Upper lobe of left lung (tissue), 6 donors: ENCODE data around the gene ANGEL2. TPM values are rescaled to one million over a fixed set of nuclear protein-coding genes. Genes with fewer than 3 reads are reported as not detected.

Experiments used
- ATAC-seq, 2 donors: fragments of 200-7000 bp; cut with Tn5 transposase; one replicate each; pipeline ENCODE4 v1.9.1; 2022; ENCODE audit warnings: mild to moderate bottlenecking in 2 of 2, moderate library complexity in 2 of 2; ENCODE audit not compliant: low FRiP score in 2 of 2
- DNase-seq, 2 donors: peaks; one replicate each; pipeline ENCODE4 v3.0.0-alpha.2; 2019 to 2020
- H3K27ac ChIP-seq, 4 donors: fragments of 200-600 bp; sonication (generic); one replicate each; pipeline ENCODE4 v1.5.1; 2016 to 2019
- H3K27me3 ChIP-seq, 4 donors: fragments of 200-600 bp; sonication (generic); one replicate each; pipeline ENCODE4 v1.5.1; 2017 to 2019
- H3K36me3 ChIP-seq, 4 donors: fragments of 200-600 bp; sonication (generic); one replicate each; pipeline ENCODE4 v1.5.1; 2016 to 2019
- H3K4me1 ChIP-seq, 4 donors: fragments of 200-600 bp; sonication (generic); one replicate each; pipeline ENCODE4 v1.5.1; 2018 to 2019
- H3K4me3 ChIP-seq, 4 donors: fragments of 200-600 bp; sonication (generic); one replicate each; pipeline ENCODE4 v1.5.1; 2017 to 2019; ENCODE audit warnings: mild to moderate bottlenecking in 2 of 4, moderate library complexity in 1 of 4
- H3K9me3 ChIP-seq, 4 donors: fragments of 200-600 bp; sonication (generic); one replicate each; pipeline ENCODE4 v1.5.1; 2018 to 2019
- CTCF ChIP-seq, 6 experiments: fragments of 450-650 bp in 4 of 6; fragments of 200-600 bp in 2 of 6; sonication (generic) in 2 of 6; IDR thresholded peaks; one replicate each; pipeline ENCODE4 v1.5.1; 2016 to 2019; ENCODE audit warnings: antibody characterized with exemption in 6 of 6
- EP300 ChIP-seq, 4 donors: sonication (generic); formaldehyde crosslinking; IDR thresholded peaks; one replicate each; pipeline ENCODE4 v1.5.1; 2017; ENCODE audit warnings: antibody characterized with exemption in 4 of 4, control low read depth in 2 of 4
- POLR2A ChIP-seq, 4 donors: fragments of 450-650 bp; IDR thresholded peaks; one replicate each; pipeline ENCODE4 v1.5.1; 2016 to 2017; ENCODE audit warnings: antibody characterized with exemption in 4 of 4, mild to moderate bottlenecking in 2 of 4
- POLR2AphosphoS5 ChIP-seq, 2 donors: sonication (generic); formaldehyde crosslinking; IDR thresholded peaks; one replicate each; pipeline ENCODE4 v1.5.1; 2017; ENCODE audit warnings: antibody characterized with exemption in 2 of 2
- WGBS, 2 donors: methylation state at CpG; one replicate each; pipeline ENCODE4 v1.1.5; 2017 to 2018; 5-methylcytosine and 5-hydroxymethylcytosine counted together
- total RNA-seq, 6 donors: library from RNA; depleted of rRNA in 4 of 6; stranded (reverse); fragments of >200 nt in 4 of 6; gene quantifications; one replicate each; pipeline versions ENCODE4 v1.1.0 to v1.2.1, GENCODE V29; 2016 to 2021
- donor health status: DM: no; HTN: no; CAD: no; lungs with moderate emphysema.
- donor health status: DM: no; HTN: yes; CAD: no; lungs with severe emphysema.

ANGEL2 gene
- total RNA-seq, 6 donors from 2014 or later = 29.4 to 68.7 (median 35.6) TPM

GRCh38 chr1:213019450-213019849 lies 3.8 kb upstream of the ANGEL2 start:
- no peaks in the 10 kb centered on the region for H3K27me3 ChIP-seq
- no peak overlapping the region for H3K4me3 ChIP-seq
- TF ChIP-seq POLR2AphosphoS5 (IDR thresholded peaks at IDR 0.05) (no peak), EP300 (IDR thresholded peaks at IDR 0.05) (no peak), CTCF (IDR thresholded peaks at IDR 0.05) (no peak), POLR2A (IDR thresholded peaks at IDR 0.05) (no peak)
- 91 to 92% methylated on average over 4 of the region's 4 CpGs for WGBS, 2 donors
- no peak for DNase-seq
- ATAC-seq = no peak
- no peaks in the 10 kb centered on the region for H3K9me3 ChIP-seq
- H3K4me1 ChIP-seq = peaks cover 4 to 10% (median 7%) of the 10 kb centered on the region in 4 donors
- H3K36me3 ChIP-seq = no peaks in the 10 kb centered on the region
- no peak overlapping the region for H3K27ac ChIP-seq

- Histone ChIP-seq H3K4me1 (peaks cover 10 to 20% (median 16%) of the 10 kb centered on the region in 4 donors), H3K27me3 (no peaks in the 10 kb centered on the region), H3K9me3 (no peaks in the 10 kb centered on the region), H3K27ac (no peak overlapping the region), H3K4me3 (no peak overlapping the region), H3K36me3 (peaks cover 0 to 5% (median 0%) of the 10 kb centered on the region in 4 donors)
- no peak for ATAC-seq
- TF ChIP-seq EP300 (IDR thresholded peaks at IDR 0.05) = no peak
- TF ChIP-seq POLR2A (IDR thresholded peaks at IDR 0.05) = no peak
- no peak for TF ChIP-seq CTCF (IDR thresholded peaks at IDR 0.05)
- no peak for TF ChIP-seq POLR2AphosphoS5 (IDR thresholded peaks at IDR 0.05)
- no peak for DNase-seq
- 90 to 93% methylated on average over 9 of the region's 9 CpGs for WGBS, 2 donors
These were observed 2.0 kb upstream of the ANGEL2 start for GRCh38 chr1:213017447-213018273.

GRCh38 chr1:213014642-213015041 lies 1.0 kb downstream of the ANGEL2 start:
- DNase-seq (no peak), ATAC-seq (peak in 1 of 2 donors; percentile 25)
- TF ChIP-seq POLR2AphosphoS5 (IDR thresholded peaks at IDR 0.05) (no peak), EP300 (IDR thresholded peaks at IDR 0.05) (no peak), CTCF (IDR thresholded peaks at IDR 0.05) (no peak), POLR2A (IDR thresholded peaks at IDR 0.05) (no peak)
- H3K27me3 ChIP-seq = no peaks in the 10 kb centered on the region
- peaks cover 0 to 22% (median 2%) of the 10 kb centered on the region in 4 donors for H3K36me3 ChIP-seq
- WGBS, 2 donors = 13 to 19% methylated on average over 7 of the region's 7 CpGs
- H3K4me3 ChIP-seq = peak overlapping the region; percentile 60 to 89 (median 78)
- peak overlapping the region; percentile 85 to 94 (median 90) for H3K27ac ChIP-seq
- peaks cover 10 to 20% (median 16%) of the 10 kb centered on the region in 4 donors for H3K4me1 ChIP-seq
- no peaks in the 10 kb centered on the region for H3K9me3 ChIP-seq

GRCh38 chr1:213008564-213008963 lies 7.1 kb downstream of the ANGEL2 start:
- Histone ChIP-seq H3K27ac (no peak overlapping the region), H3K4me1 (peaks cover 0 to 4% (median under 1%) of the 10 kb centered on the region in 4 donors), H3K9me3 (no peaks in the 10 kb centered on the region), H3K27me3 (no peaks in the 10 kb centered on the region), H3K36me3 (peaks cover 5 to 73% (median 31%) of the 10 kb centered on the region in 4 donors), H3K4me3 (no peak overlapping the region)
- ATAC-seq (no peak), DNase-seq (no peak)
- TF ChIP-seq POLR2AphosphoS5 (IDR thresholded peaks at IDR 0.05) (no peak), CTCF (IDR thresholded peaks at IDR 0.05) (no peak), POLR2A (IDR thresholded peaks at IDR 0.05) (no peak), EP300 (IDR thresholded peaks at IDR 0.05) (no peak)
- 78 to 79% methylated on average over 2 of the region's 2 CpGs for WGBS, 2 donors
